ENCODE measurements around the gene VRTN.

Gene VRTN

GRCh38 chr14:74395094-74395493, 46.8 kb downstream of the VRTN start:
- no peak for DNase-seq (ENCODE audit: low spot score)

GRCh38 chr14:74400031-74400685, 51.9 kb downstream of the VRTN start:
- DNase-seq (ENCODE audit: low spot score): peak; percentile 50

GRCh38 chr14:74400919-74401503, 52.7 kb downstream of the VRTN start:
- no peak for DNase-seq (ENCODE audit: low spot score)

DNA sequence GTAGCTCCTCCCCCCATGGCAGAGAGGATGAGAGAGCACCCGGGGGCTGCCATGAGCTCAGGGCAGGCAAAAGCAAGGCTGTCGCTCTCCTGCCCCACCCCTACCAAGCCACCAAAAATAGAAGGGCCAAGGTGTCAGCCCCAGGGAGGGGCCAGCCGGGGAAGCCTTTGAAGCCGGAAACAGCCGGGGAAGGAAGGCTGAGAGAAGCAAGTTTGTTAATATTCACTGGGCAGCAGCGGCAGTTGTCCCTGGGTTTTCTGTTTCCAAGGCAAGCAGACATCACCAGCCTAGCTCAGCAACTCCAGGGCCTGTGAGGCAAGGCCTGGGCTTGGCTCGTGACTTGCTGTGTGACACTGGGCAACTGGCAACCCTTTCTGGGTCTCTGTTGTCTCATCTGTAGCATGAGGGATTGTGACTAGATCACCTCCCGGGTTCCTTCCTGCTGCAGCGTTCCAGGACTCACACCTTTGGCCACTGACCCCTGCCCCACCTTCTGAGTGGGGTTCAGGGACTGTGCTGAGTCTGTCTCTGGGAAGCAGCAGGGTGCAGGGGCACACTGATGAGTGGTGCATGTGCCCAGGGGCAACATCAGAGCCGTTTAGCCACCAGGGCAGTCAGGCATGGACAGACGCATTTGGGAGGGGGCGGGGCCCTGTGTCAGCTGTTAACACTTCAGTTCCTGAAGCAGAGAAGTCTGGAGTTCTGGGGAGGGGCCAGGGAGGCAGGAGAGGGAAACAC, 53.4 kb downstream of the VRTN start:
- DNase-seq (ENCODE audit: low spot score): no peak

DNA sequence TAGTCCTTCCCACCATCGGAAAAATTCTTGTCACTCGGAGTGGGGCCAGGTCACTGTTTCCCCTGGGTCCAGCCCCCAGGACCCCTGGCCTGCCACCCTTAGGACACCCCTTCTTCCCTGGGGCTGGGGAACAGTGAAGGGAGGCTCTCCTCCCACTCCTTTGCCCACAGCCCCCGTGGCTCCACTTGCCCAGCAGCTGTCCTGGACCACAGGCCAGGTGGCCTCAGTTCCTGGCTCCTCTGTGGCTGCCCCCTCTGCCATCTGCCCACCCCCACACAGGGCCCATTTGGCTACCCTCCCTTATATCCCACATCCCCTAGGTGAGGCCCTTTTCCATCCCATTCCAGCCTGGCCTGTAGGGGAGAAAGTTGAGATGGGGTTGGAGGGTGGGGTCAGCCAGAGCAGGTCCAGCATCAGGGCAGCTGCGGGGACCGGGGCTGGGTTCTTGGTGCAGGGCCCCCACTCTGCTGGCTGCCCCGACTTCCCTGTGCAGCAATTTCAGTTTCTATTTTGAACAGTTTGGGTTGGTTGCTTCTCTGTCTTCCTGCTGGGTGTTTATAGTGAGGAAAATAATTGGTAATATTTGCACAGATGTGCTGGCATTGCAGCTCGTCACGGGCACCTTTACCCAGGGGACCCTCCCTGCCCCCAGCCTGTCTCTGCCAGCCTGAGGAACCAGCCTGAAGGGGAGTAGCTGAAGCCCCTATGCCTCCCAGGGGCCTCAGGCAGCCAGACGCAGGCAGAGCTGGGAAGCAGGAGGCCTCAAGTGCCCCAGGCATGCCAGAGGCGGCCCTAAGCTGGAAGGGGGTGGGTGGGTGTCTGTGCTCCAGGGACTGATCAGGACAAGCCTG, 54.4 kb downstream of the VRTN start:
- DNase-seq (ENCODE audit: low spot score): no peak

DNA sequence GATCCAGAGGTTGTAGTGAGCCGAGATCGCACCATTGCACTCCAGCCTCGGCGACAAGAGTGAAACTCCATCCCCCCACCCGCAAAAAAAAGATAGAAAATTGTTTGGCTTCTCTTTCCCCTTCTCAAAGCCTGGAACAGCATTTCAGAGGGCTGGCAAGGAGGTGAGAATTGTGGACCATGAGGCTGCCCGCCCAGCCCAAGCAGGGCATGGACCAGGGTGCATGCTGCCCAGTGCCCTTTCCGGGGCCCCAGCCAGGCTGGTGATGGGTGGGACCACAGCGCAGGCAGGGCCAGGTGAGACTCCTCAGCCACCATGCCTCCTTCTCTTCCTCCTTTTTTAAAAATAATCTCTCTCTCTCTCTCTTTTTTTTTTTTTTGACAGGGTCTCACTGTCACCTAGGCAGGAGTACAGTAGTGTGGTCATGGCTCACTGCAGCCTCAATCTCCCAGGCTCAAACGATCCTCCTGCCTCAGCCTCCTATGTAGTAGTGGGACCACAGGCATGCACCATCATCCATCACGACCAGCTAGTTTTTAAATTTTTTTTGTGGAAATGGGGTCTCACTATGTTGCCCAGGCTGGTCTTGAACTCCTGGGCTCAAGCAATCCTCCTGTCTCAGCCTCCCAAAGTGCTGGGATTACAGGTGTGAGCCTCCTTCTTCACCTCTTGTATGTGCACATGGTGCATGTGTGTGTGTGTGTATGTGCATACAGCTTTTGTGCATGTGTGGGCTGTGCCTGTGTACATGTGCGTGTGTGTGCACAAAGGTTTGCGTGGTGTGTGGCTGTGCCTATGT, 55.5 kb downstream of the VRTN start:
- DNase-seq (ENCODE audit: low spot score): no peak

DNA sequence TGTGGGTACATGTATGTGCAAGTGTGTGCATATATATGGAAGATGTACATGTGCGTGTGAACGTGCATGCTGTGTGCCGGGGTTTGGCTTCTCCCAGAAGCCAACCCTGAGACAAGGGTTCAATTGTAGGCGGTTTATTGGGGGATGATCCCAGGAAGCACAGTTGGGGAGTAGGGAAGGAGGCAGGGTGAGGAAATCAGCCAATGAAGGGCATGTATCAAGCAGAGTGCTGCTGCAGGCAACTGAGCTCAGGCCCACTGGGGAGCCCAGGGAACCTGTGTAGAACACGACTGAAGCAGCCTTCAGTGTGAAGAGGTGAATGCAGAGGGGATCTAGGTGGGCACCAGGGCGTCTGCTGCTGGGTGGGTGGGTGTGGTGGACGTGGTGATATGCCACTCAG, 56.2 kb downstream of the VRTN start:
- no peak for DNase-seq (ENCODE audit: low spot score)

GRCh38 chr14:74405663-74406062, 57.4 kb downstream of the VRTN start:
- DNase-seq (ENCODE audit: low spot score): no peak

DNA sequence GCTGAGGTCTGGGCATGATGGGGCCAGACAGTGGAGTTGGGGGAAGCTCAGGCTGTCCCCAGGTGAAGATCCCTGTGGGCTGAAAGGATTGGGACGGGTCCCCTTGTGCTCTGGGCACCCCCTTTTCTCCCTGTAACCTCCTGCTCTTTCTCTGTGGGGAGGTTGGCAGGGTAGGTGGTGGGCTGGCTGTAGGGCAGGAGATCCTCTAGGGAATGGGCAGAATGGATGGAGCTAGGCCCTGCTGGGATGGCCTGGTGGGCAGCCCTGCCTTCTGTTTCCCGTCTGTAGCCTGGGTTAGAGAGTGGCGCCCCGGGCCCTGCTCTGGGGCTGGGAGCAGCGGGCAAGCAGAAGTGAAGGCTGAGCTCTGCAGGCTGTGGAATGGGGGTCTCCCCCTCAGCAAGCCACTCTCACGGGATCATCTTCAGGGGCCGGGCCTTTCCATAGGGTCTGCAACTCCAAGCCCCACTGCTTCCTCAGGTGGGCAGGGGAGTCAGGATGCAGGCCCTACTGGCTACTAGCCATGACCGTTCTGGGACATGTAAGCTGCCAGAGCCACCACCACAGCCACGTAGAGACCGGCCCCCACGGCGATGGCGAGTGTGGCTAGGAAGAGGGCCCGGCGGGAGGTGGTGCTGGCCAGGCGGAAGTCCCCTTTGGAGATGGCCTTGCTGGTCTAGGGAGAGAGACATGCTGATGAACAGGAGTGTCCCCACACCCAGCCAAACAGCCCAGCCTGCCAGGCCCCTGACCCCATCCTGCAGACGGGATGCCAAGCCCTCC, 58.9 kb downstream of the VRTN start:
- no peak for DNase-seq (ENCODE audit: low spot score)

- no peak for DNase-seq (ENCODE audit: low spot score)
These were observed 59.5 kb downstream of the VRTN start for GRCh38 chr14:74407801-74408154.

GRCh38 chr14:74408870-74409269, 60.6 kb downstream of the VRTN start:
- DNase-seq (ENCODE audit: low spot score): no peak

GRCh38 chr14:74409441-74409840, 61.2 kb downstream of the VRTN start:
- no peak for DNase-seq (ENCODE audit: low spot score)

Data from hepatic stellate cell (primary cell).